Occipital lobe (tissue), 2 donors: Measurements from ENCODE around the gene CFAP157. TPM values are rescaled to one million over a fixed set of nuclear protein-coding genes. Genes with fewer than 3 reads are reported as not detected.

ENCODE experiments used
- DNase-seq: peaks from one replicate; lab custom pipeline; 2025; lab: John Stamatoyannopoulos, UW
- total RNA-seq: library from RNA; depleted of rRNA; stranded (reverse); fragments of >200 nt; gene quantifications from one replicate; pipeline ENCODE4 v1.2.3, GENCODE V29; 2014

Gene CFAP157
- 0.16 TPM for total RNA-seq

DNA sequence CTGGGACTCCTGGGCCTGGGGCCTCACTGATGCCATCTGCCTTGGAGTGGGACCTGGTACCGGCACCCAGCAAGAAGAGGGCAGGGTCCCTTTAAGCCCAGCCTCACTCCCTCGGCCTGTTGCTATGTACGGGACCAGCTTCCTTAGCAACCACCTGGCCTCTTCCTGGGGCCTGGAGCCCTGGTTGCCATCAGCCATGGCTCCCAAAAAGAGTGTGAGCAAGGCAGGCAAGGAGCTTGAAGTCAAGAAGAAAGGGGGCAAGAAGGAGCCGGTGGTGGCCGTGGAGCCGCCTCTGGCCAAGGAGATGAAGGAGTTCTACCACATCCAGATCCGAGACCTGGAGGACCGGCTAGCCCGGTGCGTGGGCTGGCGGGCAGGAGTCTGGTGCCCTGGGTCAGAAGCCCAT is at the start of gene CFAP157:
TSS of gene CFAP157 (plus strand) at position 153 of the 406 bp plus-strand sequence. CDS start at position 197, 44 bp downstream.
- no peak for DNase-seq

- no peak for DNase-seq
These were observed 48.4 kb upstream of the CFAP157 start for GRCh38 chr9:127658428-127658827.

DNA sequence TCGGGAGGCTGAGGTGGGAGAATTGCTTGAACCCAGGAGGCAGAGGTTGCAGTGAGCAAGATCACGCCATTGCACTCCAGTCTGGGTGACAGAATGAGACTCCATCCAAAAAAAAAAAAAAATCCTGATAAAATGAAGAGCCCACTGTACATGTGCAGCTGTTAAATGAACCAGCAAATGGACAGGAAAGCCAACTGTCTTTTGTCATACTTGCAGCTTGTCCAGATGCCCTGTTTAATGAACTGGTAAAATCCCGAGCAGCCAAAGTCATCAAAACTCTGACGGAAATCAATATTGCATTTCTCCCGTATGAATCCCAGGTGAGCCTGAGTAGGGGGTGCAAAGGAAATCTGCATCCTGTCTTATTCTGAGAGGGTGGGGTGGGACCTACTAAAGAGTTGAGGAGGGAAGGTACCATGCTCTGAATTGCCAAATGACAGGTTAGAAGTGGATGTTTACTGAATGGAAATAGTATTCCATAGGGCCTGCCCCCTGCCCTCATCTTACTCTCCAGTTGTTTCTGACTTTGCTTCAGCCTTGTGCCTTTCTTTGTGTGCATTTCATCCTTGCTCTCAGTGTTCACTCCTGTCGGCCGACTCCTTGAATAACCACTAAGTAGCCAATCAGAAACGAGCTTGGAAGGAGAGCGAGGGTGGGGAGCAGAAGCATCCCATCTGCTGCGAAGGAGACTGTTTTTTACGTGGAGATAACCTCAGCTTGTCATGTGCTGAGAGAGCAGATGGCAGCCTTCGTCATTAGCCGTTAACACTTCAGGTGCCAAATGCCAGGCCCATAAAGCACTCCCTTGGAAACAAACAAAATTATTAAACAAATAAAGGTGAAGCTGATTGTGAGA is 45.7 kb upstream of the CFAP157 start:
- DNase-seq, result peak; percentile 69

GRCh38 chr9:127662617-127663016 is 44.2 kb upstream of the CFAP157 start:
- no peak for DNase-seq

DNA sequence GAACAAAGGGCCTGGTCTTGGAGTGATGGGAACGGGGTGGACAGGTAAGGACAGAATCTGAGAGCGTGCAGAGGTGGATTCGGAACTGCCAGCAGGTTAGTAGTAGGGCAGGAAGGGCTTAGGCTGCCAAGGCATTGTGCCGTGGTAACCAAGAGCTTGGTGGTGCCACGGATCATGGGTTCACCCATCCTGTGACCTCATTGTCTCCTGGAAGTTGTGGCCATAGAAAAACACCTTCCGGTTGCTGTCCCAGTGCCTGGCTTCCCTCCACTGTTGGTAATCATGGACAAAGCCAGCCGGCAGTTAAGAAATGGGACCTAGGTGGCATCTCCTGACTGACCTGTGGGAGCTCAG is 42.5 kb upstream of the CFAP157 start:
- no peak for DNase-seq

GRCh38 chr9:127664678-127665507 is 41.9 kb upstream of the CFAP157 start:
- DNase-seq, result no peak

DNA sequence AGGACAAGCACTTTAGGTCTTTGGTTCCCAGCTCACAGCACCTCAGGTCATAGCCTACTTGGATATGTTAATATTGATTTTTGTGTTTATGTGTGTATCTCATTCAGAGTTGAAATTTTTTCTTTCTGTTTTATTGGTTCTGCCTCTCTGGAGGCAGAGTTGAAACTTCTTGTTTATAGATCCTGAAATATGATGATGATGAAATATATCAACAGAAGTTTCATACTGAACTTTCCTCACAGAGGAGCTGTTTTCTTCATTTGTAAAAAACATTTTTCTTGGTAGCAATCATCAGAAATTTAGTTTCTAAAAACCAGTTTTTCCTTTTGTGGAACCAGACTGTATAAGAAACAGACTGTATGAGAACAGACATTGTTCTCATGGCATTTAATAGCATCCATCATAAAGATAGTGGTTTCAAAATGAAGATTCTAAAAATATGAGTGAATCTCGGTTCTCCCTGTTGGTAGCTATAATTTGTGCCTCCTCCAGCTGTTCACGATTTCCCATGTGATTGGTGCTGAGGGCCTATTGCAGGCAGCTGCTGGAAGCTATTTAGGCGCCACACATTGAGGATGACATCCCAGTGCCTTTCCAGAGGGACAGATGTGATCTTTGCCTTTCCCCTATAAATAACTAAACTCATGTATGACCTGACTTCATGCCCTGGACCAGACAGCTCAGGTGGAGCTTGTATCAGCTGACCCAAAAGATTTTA is 39.5 kb upstream of the CFAP157 start:
- no peak for DNase-seq

- no peak for DNase-seq
These were observed 38.9 kb upstream of the CFAP157 start for GRCh38 chr9:127667906-127668305.

DNA sequence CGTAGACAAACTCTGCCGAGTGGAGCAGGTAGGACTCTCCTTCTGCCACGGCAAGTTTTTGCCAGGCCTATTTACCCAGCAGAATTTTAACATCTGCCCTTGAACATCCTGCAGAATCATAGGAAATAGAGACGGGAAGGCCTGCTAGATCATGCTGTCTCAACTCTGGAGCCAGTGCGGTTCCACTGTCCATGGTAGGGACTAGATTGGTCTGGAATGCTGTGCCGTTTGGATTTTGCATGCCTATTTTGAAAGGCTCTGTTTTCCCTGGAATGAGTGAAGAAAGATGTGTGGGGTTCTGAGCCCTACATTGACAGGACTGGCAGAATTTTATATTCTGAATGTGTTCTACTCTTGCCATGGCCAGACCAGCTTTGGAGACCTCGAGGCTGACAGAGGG is 33.6 kb upstream of the CFAP157 start:
- DNase-seq, result no peak

- DNase-seq, result no peak
These were observed 30.1 kb upstream of the CFAP157 start for GRCh38 chr9:127676638-127677037.

DNA sequence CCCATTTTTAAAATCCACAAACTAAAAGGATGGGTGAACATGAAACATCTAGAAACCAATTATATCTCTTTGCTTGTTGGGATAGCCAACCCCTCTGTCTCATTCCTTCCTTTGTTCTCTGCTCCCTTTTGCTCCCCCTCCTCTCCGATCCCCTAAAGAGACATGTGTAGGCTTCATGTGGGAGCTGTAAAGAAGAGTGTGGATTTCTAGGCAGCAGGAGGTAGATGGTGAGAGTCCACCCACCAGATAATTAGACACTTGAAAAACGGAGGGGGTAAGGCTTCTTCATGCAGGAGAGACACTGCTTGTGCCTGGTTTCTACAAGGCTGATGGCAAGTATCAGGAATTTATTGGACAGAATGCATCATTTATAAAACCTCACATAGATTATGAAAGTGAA is 27.3 kb upstream of the CFAP157 start:
- DNase-seq, result no peak

- peak; percentile 63 for DNase-seq
These were observed 26.6 kb upstream of the CFAP157 start for GRCh38 chr9:127680226-127680625.

DNA sequence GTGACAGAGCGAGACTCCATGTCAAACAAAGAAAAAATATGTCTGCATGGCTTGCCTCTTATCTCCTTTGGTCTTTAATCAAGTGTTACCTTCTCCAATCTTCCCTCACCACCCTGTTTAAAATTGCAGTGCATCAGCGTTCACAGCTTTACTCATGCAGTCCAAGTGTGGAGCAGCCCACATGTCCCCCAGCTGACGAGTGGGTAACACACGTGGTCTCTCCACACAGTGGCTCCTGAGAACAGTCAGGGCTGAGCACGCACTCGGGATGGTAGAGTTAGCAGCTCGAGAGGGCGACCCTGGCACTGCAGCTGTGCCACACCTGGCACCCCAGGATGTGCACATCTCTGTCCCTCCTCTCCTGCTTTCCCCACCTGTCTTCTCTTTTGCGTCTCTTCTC is 25.9 kb upstream of the CFAP157 start:
- DNase-seq, result peak; percentile 56

DNA sequence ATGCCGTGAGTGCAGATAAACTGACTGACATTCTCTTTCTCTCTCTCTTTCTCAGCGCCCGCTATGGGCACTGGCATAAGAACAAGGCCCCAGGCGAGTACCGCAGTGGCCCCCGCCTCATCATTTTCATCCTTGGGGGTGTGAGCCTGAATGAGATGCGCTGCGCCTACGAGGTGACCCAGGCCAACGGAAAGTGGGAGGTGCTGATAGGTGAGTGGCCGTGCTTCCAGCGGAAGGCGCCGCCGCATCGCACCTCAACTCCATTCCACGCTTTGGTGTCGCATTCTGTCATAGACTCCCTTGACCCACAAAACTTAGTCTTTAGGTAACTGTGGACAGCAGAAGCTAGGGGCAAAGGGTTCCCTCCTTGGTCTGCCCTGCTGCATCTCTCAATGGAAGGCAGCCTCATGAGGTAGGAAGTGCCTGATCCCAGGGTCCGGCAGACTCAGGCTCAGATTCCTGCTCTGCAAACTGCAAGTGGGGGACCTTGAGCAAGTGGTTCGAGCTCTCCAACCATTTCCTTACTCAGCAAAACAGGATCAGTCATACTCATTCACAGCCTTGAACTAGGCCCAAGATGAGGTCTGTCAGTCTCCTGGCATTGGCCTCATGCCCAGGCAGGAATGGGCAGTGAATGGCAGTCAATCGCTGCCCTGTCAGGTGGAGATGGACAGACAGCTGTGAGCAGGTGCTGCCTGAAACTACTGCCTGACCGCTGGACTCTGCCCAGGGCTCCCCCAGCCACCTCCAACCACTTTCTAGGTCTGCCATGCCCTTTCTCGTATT is 24.2 kb upstream of the CFAP157 start:
- no peak for DNase-seq

- no peak for DNase-seq
These were observed 23.1 kb upstream of the CFAP157 start for GRCh38 chr9:127683723-127684122.

DNA sequence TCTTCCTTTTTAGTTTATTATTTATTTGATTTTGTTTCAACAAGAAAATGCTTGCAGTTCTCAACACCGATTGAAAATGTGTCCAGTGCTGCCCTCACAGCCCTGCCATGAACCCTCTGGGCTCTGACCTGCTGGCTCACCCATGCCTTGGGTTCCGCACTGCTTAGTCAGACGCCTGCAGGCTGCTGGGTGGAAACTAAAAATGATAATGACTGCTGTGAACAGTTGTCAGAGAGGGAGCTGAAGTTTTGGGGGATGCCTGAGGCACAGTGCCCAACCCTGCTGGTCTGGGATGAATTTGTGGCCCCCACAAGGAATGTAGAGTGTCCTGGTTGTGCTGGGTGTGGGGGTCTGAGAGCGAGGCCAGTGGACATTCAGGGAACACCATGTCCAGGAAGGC is 22.2 kb upstream of the CFAP157 start:
- no peak for DNase-seq

DNA sequence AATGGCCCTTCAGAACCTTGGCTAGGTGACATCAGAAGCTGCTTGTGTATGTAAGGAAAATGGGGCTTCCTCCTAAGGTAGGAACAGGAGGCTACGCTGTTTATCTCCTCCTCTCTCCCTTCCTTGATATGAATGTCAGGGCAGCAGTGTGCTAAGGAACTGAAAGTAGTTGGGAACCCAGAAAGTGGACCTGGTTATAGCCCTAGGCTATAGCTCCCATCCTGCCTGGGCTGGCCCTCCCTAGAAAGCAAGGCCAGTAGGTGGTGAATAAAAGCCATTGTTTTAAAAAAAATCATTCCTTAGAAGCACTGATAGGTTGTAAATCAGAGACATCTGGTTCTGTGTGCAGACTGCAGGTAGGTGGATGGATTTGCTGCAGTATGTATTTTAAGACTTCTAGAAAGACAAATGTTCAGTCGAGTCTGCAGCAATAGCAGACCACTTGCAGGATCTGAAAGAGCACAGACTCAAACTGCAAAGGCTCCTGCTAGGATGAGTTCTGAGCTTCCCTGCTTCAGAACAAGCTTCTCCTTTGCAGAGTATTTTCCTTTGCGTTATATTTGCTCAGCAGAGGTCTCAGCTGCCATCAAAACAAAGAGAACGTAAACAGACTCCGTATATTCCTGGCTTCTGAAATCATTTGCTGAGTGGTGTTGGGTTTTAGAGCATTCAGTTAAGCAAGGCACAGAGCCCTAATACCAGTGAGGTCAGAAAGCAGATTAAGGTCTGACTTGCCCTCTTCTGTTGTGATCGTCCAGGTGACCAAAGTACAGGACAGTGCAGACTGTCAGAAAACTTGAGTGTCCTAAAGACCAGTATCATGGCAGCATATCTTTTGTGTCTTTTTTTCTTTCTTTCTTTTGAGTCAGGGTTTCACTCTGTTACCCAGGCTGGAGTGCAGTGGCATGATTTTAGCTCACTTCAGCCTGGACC is 20.1 kb upstream of the CFAP157 start:
- no peak for DNase-seq

- no peak for DNase-seq
These were observed 17.3 kb upstream of the CFAP157 start for GRCh38 chr9:127689329-127690000.

GRCh38 chr9:127690735-127691134 is 16.1 kb upstream of the CFAP157 start:
- DNase-seq, result no peak
